ENCODE data around the gene VEPH1.

The VEPH1 gene

GRCh38 chr3:157280786-157281185, 222.4 kb downstream of the VEPH1 start:
- no peak for DNase-seq
- Histone ChIP-seq H3K9me3 (ENCODE audit: control insufficient read depth, low read length) (no peaks in the 10 kb centered on the region), H3K4me3 (ENCODE audit: insufficient read depth, low read depth, low read length, poor library complexity, severe bottlenecking) (no peak overlapping the region), H3K4me1 (ENCODE audit: control insufficient read depth, insufficient read depth, low read length, poor library complexity, severe bottlenecking) (no peaks in the 10 kb centered on the region), H3K27ac (ENCODE audit: insufficient read depth, low read length, poor library complexity, severe bottlenecking) (no peak overlapping the region), H3K36me3 (ENCODE audit: control insufficient read depth, insufficient read depth, low read length) (no peaks in the 10 kb centered on the region), H3K27me3 (replicated peaks; ENCODE audit: control insufficient read depth, insufficient read depth, low read length, poor library complexity, severe bottlenecking) (no peaks in the 10 kb centered on the region)

GRCh38 chr3:157280354-157280753, 222.9 kb downstream of the VEPH1 start:
- Histone ChIP-seq H3K36me3 (ENCODE audit: control insufficient read depth, insufficient read depth, low read length) (no peaks in the 10 kb centered on the region), H3K27me3 (replicated peaks; ENCODE audit: control insufficient read depth, insufficient read depth, low read length, poor library complexity, severe bottlenecking) (no peaks in the 10 kb centered on the region), H3K27ac (ENCODE audit: insufficient read depth, low read length, poor library complexity, severe bottlenecking) (no peak overlapping the region), H3K4me1 (ENCODE audit: control insufficient read depth, insufficient read depth, low read length, poor library complexity, severe bottlenecking) (no peaks in the 10 kb centered on the region), H3K9me3 (ENCODE audit: control insufficient read depth, low read length) (no peaks in the 10 kb centered on the region), H3K4me3 (ENCODE audit: insufficient read depth, low read depth, low read length, poor library complexity, severe bottlenecking) (no peak overlapping the region)
- no peak for DNase-seq

- H3K27ac ChIP-seq (ENCODE audit: insufficient read depth, low read length, poor library complexity, severe bottlenecking), result no peak overlapping the region
- no peak for DNase-seq
- no peaks in the 10 kb centered on the region for H3K4me1 ChIP-seq (ENCODE audit: control insufficient read depth, insufficient read depth, low read length, poor library complexity, severe bottlenecking)
- no peaks in the 10 kb centered on the region for H3K27me3 ChIP-seq (replicated peaks; ENCODE audit: control insufficient read depth, insufficient read depth, low read length, poor library complexity, severe bottlenecking)
- H3K4me3 ChIP-seq (ENCODE audit: insufficient read depth, low read depth, low read length, poor library complexity, severe bottlenecking), result no peak overlapping the region
- H3K9me3 ChIP-seq (ENCODE audit: control insufficient read depth, low read length), result no peaks in the 10 kb centered on the region
- H3K36me3 ChIP-seq (ENCODE audit: control insufficient read depth, insufficient read depth, low read length), result no peaks in the 10 kb centered on the region
Observed at GRCh38 chr3:157279237-157279636, 224.0 kb downstream of the VEPH1 start.

- Histone ChIP-seq H3K4me3 (ENCODE audit: insufficient read depth, low read depth, low read length, poor library complexity, severe bottlenecking) (no peak overlapping the region), H3K9me3 (ENCODE audit: control insufficient read depth, low read length) (no peaks in the 10 kb centered on the region), H3K4me1 (ENCODE audit: control insufficient read depth, insufficient read depth, low read length, poor library complexity, severe bottlenecking) (no peaks in the 10 kb centered on the region), H3K36me3 (ENCODE audit: control insufficient read depth, insufficient read depth, low read length) (no peaks in the 10 kb centered on the region), H3K27ac (ENCODE audit: insufficient read depth, low read length, poor library complexity, severe bottlenecking) (no peak overlapping the region), H3K27me3 (replicated peaks; ENCODE audit: control insufficient read depth, insufficient read depth, low read length, poor library complexity, severe bottlenecking) (no peaks in the 10 kb centered on the region)
- DNase-seq, result no peak
Observed at GRCh38 chr3:157276801-157277200, 226.4 kb downstream of the VEPH1 start.

GRCh38 chr3:157275832-157276231, 227.4 kb downstream of the VEPH1 start:
- no peak for DNase-seq
- H3K4me1 ChIP-seq (ENCODE audit: control insufficient read depth, insufficient read depth, low read length, poor library complexity, severe bottlenecking), result no peaks in the 10 kb centered on the region
- no peaks in the 10 kb centered on the region for H3K27me3 ChIP-seq (replicated peaks; ENCODE audit: control insufficient read depth, insufficient read depth, low read length, poor library complexity, severe bottlenecking)
- H3K9me3 ChIP-seq (ENCODE audit: control insufficient read depth, low read length), result no peaks in the 10 kb centered on the region
- H3K27ac ChIP-seq (ENCODE audit: insufficient read depth, low read length, poor library complexity, severe bottlenecking), result no peak overlapping the region
- H3K4me3 ChIP-seq (ENCODE audit: insufficient read depth, low read depth, low read length, poor library complexity, severe bottlenecking), result no peak overlapping the region
- H3K36me3 ChIP-seq (ENCODE audit: control insufficient read depth, insufficient read depth, low read length), result no peaks in the 10 kb centered on the region

GRCh38 chr3:157274644-157275137, 228.5 kb downstream of the VEPH1 start:
- no peaks in the 10 kb centered on the region for H3K36me3 ChIP-seq (ENCODE audit: control insufficient read depth, insufficient read depth, low read length)
- no peaks in the 10 kb centered on the region for H3K4me1 ChIP-seq (ENCODE audit: control insufficient read depth, insufficient read depth, low read length, poor library complexity, severe bottlenecking)
- H3K27ac ChIP-seq (ENCODE audit: insufficient read depth, low read length, poor library complexity, severe bottlenecking), result no peak overlapping the region
- no peaks in the 10 kb centered on the region for H3K9me3 ChIP-seq (ENCODE audit: control insufficient read depth, low read length)
- H3K4me3 ChIP-seq (ENCODE audit: insufficient read depth, low read depth, low read length, poor library complexity, severe bottlenecking), result no peak overlapping the region
- no peaks in the 10 kb centered on the region for H3K27me3 ChIP-seq (replicated peaks; ENCODE audit: control insufficient read depth, insufficient read depth, low read length, poor library complexity, severe bottlenecking)
- DNase-seq, result no peak

GRCh38 chr3:157271283-157271882, 231.8 kb downstream of the VEPH1 start:
- no peak for DNase-seq
- no peaks in the 10 kb centered on the region for H3K9me3 ChIP-seq (ENCODE audit: control insufficient read depth, low read length)
- H3K4me1 ChIP-seq (ENCODE audit: control insufficient read depth, insufficient read depth, low read length, poor library complexity, severe bottlenecking), result no peaks in the 10 kb centered on the region
- H3K27me3 ChIP-seq (replicated peaks; ENCODE audit: control insufficient read depth, insufficient read depth, low read length, poor library complexity, severe bottlenecking), result no peaks in the 10 kb centered on the region
- no peaks in the 10 kb centered on the region for H3K36me3 ChIP-seq (ENCODE audit: control insufficient read depth, insufficient read depth, low read length)
- H3K27ac ChIP-seq (ENCODE audit: insufficient read depth, low read length, poor library complexity, severe bottlenecking), result no peak overlapping the region
- no peak overlapping the region for H3K4me3 ChIP-seq (ENCODE audit: insufficient read depth, low read depth, low read length, poor library complexity, severe bottlenecking)

- no peak overlapping the region for H3K4me3 ChIP-seq (ENCODE audit: insufficient read depth, low read depth, low read length, poor library complexity, severe bottlenecking)
- H3K36me3 ChIP-seq (ENCODE audit: control insufficient read depth, insufficient read depth, low read length), result no peaks in the 10 kb centered on the region
- H3K27ac ChIP-seq (ENCODE audit: insufficient read depth, low read length, poor library complexity, severe bottlenecking), result no peak overlapping the region
- no peaks in the 10 kb centered on the region for H3K9me3 ChIP-seq (ENCODE audit: control insufficient read depth, low read length)
- H3K27me3 ChIP-seq (replicated peaks; ENCODE audit: control insufficient read depth, insufficient read depth, low read length, poor library complexity, severe bottlenecking), result no peaks in the 10 kb centered on the region
- no peaks in the 10 kb centered on the region for H3K4me1 ChIP-seq (ENCODE audit: control insufficient read depth, insufficient read depth, low read length, poor library complexity, severe bottlenecking)
- DNase-seq, result no peak
Observed at GRCh38 chr3:157268026-157268425, 235.2 kb downstream of the VEPH1 start.

GRCh38 chr3:157265931-157266330, 237.3 kb downstream of the VEPH1 start:
- Histone ChIP-seq H3K36me3 (ENCODE audit: control insufficient read depth, insufficient read depth, low read length) (no peaks in the 10 kb centered on the region), H3K9me3 (ENCODE audit: control insufficient read depth, low read length) (no peaks in the 10 kb centered on the region), H3K27me3 (replicated peaks; ENCODE audit: control insufficient read depth, insufficient read depth, low read length, poor library complexity, severe bottlenecking) (no peaks in the 10 kb centered on the region), H3K4me1 (ENCODE audit: control insufficient read depth, insufficient read depth, low read length, poor library complexity, severe bottlenecking) (no peaks in the 10 kb centered on the region), H3K4me3 (ENCODE audit: insufficient read depth, low read depth, low read length, poor library complexity, severe bottlenecking) (no peak overlapping the region), H3K27ac (ENCODE audit: insufficient read depth, low read length, poor library complexity, severe bottlenecking) (no peak overlapping the region)
- no peak for DNase-seq

GRCh38 chr3:157263027-157263426, 240.2 kb downstream of the VEPH1 start:
- H3K4me3 ChIP-seq (ENCODE audit: insufficient read depth, low read depth, low read length, poor library complexity, severe bottlenecking), result no peak overlapping the region
- no peak overlapping the region for H3K27ac ChIP-seq (ENCODE audit: insufficient read depth, low read length, poor library complexity, severe bottlenecking)
- no peaks in the 10 kb centered on the region for H3K9me3 ChIP-seq (ENCODE audit: control insufficient read depth, low read length)
- H3K36me3 ChIP-seq (ENCODE audit: control insufficient read depth, insufficient read depth, low read length), result no peaks in the 10 kb centered on the region
- no peaks in the 10 kb centered on the region for H3K27me3 ChIP-seq (replicated peaks; ENCODE audit: control insufficient read depth, insufficient read depth, low read length, poor library complexity, severe bottlenecking)
- DNase-seq, result no peak
- no peaks in the 10 kb centered on the region for H3K4me1 ChIP-seq (ENCODE audit: control insufficient read depth, insufficient read depth, low read length, poor library complexity, severe bottlenecking)

Data from effector memory CD4-positive, alpha-beta T cell (primary cell).